Measurements from ENCODE around the gene ANAPC7.

DNA sequence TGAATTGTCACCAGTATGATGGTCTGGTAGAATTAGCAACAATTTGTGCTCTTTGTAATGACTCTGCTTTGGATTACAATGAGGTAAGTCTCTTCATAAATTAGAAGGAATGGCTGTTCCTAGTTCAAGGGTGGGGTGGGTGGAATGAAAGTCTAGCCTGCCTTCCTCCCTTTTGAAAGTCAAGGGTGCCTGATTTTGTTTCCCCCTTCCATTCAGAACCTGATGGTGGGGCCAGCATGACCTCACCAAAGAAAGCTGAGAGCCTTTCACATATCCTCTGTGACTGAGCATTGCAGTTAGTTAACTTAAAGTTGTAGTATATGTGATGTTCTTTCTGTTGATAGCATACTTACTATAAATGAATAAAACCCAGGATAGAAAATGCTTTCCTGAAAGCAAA lies 70.3 kb downstream of the ANAPC7 start:
- TF ChIP-seq GFI1B (tag by site-specific recombination; IDR thresholded peaks at IDR 0.05) (no peak), ZNF274 (IDR thresholded peaks at IDR 0.05; ENCODE audit: low read length) (no peak), ZNF274 (tag by site-specific recombination; IDR thresholded peaks at IDR 0.05; ENCODE audit: borderline replicate concordance) (no peak), ZNF776 (tag by site-specific recombination; IDR thresholded peaks at IDR 0.05; ENCODE audit: borderline replicate concordance) (no peak), ZNF664 (tag by site-specific recombination; IDR thresholded peaks at IDR 0.05) (no peak), ZFP37 (tag by site-specific recombination; IDR thresholded peaks at IDR 0.05) (no peak), ZEB2 (tag by site-specific recombination; IDR thresholded peaks at IDR 0.05) (no peak), ZBTB8A (tag by site-specific recombination; IDR thresholded peaks at IDR 0.05) (no peak)
- TF ChIP-seq, protein P1, sequence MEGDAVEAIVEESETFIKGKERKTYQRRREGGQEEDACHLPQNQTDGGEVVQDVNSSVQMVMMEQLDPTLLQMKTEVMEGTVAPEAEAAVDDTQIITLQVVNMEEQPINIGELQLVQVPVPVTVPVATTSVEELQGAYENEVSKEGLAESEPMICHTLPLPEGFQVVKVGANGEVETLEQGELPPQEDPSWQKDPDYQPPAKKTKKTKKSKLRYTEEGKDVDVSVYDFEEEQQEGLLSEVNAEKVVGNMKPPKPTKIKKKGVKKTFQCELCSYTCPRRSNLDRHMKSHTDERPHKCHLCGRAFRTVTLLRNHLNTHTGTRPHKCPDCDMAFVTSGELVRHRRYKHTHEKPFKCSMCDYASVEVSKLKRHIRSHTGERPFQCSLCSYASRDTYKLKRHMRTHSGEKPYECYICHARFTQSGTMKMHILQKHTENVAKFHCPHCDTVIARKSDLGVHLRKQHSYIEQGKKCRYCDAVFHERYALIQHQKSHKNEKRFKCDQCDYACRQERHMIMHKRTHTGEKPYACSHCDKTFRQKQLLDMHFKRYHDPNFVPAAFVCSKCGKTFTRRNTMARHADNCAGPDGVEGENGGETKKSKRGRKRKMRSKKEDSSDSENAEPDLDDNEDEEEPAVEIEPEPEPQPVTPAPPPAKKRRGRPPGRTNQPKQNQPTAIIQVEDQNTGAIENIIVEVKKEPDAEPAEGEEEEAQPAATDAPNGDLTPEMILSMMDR (tag by site-specific recombination; IDR thresholded peaks at IDR 0.05): no peak
- TF ChIP-seq, protein P2, sequence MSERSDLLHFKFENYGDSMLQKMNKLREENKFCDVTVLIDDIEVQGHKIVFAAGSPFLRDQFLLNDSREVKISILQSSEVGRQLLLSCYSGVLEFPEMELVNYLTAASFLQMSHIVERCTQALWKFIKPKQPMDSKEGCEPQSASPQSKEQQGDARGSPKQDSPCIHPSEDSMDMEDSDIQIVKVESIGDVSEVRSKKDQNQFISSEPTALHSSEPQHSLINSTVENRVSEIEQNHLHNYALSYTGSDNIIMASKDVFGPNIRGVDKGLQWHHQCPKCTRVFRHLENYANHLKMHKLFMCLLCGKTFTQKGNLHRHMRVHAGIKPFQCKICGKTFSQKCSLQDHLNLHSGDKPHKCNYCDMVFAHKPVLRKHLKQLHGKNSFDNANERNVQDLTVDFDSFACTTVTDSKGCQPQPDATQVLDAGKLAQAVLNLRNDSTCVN (tag by site-specific recombination; optimal IDR thresholded peaks at IDR 0.05): no peak
- TF ChIP-seq, protein P3, sequence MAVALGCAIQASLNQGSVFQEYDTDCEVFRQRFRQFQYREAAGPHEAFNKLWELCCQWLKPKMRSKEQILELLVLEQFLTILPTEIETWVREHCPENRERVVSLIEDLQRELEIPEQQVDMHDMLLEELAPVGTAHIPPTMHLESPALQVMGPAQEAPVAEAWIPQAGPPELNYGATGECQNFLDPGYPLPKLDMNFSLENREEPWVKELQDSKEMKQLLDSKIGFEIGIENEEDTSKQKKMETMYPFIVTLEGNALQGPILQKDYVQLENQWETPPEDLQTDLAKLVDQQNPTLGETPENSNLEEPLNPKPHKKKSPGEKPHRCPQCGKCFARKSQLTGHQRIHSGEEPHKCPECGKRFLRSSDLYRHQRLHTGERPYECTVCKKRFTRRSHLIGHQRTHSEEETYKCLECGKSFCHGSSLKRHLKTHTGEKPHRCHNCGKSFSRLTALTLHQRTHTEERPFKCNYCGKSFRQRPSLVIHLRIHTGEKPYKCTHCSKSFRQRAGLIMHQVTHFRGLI (tag by site-specific recombination; IDR thresholded peaks at IDR 0.05): no peak
- TF ChIP-seq, protein P4, sequence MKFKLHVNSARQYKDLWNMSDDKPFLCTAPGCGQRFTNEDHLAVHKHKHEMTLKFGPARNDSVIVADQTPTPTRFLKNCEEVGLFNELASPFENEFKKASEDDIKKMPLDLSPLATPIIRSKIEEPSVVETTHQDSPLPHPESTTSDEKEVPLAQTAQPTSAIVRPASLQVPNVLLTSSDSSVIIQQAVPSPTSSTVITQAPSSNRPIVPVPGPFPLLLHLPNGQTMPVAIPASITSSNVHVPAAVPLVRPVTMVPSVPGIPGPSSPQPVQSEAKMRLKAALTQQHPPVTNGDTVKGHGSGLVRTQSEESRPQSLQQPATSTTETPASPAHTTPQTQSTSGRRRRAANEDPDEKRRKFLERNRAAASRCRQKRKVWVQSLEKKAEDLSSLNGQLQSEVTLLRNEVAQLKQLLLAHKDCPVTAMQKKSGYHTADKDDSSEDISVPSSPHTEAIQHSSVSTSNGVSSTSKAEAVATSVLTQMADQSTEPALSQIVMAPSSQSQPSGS (tag by site-specific recombination; IDR thresholded peaks at IDR 0.05; ENCODE audit: low read depth): no peak
- TF ChIP-seq, protein P5, sequence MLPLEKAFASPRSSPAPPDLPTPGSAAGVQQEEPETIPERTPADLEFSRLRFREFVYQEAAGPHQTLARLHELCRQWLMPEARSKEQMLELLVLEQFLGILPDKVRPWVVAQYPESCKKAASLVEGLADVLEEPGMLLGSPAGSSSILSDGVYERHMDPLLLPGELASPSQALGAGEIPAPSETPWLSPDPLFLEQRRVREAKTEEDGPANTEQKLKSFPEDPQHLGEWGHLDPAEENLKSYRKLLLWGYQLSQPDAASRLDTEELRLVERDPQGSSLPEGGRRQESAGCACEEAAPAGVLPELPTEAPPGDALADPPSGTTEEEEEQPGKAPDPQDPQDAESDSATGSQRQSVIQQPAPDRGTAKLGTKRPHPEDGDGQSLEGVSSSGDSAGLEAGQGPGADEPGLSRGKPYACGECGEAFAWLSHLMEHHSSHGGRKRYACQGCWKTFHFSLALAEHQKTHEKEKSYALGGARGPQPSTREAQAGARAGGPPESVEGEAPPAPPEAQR (tag by site-specific recombination; IDR thresholded peaks at IDR 0.05): no peak

Measured in HEK293 (cell line).